SKM-1 treated with dmso at 0.1 percent for 144 hours (cell line): Measurements from ENCODE around the gene DNER.

Experiments used
- DNase-seq: peaks from one replicate; lab custom pipeline; 2025; ENCODE audit not compliant: unreplicated experiment; lab: John Stamatoyannopoulos, UW

DNER gene

DNA sequence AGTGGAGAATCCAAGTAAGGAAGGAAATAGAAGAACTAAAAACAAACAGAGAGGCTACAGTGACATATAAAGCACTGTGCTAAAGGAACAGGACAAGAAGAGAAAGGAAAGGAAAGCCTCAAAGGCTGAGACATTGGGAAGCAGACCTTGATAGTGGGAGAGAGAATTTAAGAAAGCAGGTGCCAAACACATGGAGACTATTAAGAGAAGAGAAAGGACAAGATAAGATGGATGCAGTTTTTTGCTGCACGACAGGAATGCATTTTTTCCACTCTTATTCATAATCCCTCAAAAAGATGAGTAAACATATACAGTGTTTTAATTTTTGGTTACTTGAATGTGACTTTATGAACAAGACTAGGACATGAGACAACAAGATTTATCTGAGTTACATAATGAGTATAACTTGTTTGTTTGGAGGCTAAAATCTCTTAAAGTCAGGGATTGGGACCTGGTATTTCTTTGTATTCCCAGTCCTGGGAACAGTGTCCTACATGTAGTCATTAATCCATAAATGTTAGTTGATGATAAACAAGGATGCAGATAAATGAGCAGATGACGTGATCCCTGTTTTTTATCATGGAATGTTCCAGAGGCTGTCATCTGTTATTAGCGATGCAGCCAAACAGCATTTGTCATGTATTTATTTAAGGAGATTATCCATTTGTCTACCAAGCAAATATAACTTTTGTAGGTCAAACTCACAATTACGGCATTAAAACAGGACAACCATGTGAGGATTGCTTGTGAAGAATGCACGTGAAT, 141.7 kb downstream of the DNER start:
- no peak for DNase-seq

DNA sequence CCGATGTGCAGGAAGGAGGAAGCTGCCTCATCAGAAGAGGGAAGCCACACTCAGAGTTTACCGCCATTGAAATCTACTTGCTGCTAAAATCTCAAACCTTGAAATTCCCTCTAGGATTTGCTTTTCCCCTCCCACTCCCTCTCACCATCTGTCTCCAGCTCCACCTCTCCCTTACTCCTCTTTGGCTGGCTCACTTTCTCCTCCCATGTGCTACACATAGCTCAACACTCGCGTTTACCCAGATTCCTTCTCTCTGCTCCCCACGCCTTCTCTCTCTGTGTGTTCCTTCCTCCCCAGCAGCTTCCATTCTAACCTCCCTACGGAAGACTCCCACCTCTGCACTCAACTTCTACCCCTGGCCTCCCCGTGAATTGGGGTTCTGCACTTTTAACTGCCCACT, 143.1 kb downstream of the DNER start:
- no peak for DNase-seq

GRCh38 chr2:229566370-229566769, 148.0 kb downstream of the DNER start:
- DNase-seq = no peak

- no peak for DNase-seq
Measured at GRCh38 chr2:229564300-229564907, 150.0 kb downstream of the DNER start.

DNA sequence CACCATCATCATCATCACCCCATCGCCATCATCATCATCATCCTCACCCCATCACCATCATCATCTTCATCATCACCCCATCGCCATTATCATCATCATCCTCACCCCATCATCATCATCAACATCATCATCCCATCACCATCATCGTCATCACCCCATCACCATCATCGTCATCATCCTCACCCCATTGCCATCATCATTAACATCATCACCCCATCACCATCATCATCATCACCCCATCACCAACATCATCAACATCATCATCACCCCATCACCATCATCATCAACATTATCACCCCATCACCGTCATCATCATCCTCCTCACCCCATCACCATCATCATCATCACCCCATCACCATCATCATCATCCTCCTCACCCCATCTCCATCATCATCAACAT, 151.0 kb downstream of the DNER start:
- no peak for DNase-seq

GRCh38 chr2:229562472-229563127, 151.8 kb downstream of the DNER start:
- DNase-seq = no peak

DNA sequence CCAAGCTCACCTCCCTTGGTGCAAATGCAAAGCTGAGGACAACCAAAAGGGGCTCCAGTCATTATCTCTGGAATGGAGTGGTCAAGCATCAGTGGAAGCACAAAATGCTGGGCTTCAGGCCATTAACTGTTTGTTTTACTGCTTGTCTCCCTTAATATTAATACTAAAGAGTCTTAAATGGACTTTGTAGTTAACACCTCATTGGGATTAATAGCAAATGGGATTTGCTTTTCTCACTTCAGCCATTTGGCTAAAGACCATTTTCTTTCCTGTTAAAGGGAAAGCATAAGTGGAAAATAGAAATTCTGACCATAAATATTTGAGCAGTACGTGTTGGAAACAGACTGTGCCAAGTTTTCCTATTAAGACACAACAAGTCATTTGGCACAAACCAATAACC, 154.4 kb downstream of the DNER start:
- DNase-seq = no peak

DNA sequence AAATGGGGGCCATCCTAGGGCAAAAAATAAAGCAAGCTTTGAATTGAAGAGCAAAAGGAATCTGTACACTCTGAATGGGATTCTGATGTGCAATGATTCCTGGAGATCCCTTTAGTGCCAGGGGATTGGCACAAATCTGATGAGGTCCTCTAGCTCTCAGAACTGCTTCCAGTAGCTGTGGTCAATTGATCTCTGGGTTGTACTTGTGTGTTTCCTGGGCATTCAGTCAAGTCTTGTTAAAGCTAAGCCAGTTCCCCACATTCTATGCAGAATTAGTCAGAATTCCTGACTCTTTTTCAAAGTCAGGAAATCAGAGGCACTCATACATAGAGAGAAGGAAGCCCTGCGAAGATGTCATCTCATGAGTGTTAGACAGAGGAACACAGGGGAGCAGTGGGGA, 161.3 kb downstream of the DNER start:
- DNase-seq = no peak

DNA sequence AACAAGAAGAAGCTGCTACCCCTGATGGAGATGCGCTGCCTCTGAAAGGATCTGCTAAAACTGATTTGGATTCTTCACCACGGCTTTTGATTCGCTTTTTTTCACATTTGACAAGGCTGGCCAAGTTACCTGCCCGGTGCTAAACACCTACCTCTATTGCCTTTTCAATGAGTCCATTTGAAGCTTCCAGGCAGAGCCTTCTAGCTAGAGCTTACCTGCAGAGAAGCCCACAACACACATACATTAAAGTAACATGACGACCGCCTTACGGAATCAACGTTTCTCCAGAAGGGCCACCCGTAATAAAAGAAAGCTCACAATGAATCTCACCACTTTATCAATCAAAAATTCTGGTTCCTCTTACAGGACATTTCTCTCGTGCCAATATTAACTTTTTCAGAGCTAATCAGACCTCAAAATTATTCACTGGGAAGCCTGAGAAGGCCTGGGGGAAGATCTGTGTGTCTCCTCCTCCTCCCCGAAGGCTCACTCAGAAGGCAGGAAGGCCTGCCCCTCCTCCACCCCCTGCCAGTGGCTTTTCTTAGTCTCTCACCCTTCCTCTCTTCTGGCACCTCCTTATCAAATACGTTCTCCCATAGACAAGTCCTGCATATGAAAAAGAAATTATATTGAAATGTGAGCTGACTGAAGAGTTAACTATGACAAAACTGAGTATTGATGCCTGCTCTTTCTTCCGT, 171.0 kb downstream of the DNER start:
- DNase-seq = no peak

GRCh38 chr2:229539628-229540027, 174.7 kb downstream of the DNER start:
- no peak for DNase-seq

- DNase-seq = no peak
Measured at GRCh38 chr2:229531594-229531993, 182.8 kb downstream of the DNER start.

DNA sequence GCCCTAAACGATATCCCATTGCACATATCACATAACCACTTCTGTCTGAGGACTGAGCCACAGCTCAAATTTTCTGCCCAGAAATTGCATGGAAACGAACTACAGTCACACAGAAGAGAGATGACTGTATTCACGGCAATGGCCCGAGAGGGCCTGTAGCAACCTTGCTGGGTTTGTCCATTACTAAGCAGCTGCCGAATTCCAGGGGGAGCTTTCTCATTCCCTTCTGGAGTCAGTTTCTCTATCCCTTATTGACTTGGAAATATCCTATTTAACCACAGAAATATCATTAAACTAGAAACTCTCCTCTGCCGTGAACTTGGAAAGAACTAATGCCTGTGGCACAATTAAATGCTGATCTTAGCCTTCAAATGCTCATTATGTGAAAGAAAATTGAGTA, 183.9 kb downstream of the DNER start:
- no peak for DNase-seq

- DNase-seq = no peak
Measured at GRCh38 chr2:229528846-229529245, 185.5 kb downstream of the DNER start.

DNA sequence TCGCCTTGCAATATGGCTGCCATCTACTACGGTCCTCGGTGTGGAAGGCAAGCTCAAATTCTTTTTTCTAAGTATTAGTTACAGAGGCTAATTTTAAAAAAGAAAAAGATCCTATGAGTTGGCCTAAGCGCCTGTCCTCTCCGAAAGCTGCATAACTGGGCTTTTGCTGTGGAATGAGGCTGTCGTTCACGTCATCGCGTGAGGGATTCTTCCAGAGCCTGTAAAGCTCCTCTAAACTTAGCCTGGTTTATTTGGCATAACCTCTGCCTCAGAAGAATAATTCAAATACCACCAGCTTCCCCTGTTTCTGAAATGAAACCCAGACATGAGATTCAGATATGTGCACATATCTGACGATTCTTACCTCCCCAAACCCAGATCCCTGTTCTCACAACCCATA, 187.4 kb downstream of the DNER start:
- DNase-seq = no peak

DNA sequence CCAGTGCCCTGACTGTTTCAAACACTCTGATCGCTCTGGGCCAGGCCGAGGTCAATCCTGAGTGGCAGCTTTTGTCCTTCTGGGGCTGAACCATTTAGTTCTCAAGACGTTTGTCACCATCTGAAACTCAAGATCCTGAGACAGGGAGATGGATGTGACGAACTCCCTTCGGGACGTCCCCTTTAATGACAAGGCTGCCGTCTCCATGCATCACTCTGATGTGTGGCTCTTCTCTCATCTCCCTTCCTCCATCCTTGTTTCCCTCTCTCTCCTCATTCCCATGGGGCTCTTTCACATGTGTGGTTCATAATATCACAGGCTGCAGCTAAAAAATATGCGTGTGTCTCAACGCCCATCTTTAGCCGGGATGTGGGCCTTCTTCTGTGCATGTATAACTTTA, 189.6 kb downstream of the DNER start:
- no peak for DNase-seq

DNA sequence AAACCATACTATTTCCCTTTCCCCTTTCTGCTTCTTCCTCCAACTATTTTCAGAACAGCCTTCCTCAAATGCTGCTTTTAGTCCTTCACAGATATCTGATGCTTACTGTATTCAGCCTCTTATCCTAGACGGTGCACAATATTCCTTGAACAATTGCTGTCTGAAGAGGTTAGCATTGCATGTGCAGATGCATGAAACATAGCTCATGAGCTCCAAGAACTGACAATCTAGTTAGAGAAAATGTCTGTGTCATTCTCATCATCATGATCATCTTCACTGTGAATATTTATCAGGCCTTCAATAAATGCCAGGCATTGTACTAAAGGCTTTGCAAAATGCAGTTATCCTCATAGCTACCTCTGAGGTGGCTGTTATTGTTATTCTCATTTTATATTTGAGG, 190.7 kb downstream of the DNER start:
- DNase-seq = no peak

DNA sequence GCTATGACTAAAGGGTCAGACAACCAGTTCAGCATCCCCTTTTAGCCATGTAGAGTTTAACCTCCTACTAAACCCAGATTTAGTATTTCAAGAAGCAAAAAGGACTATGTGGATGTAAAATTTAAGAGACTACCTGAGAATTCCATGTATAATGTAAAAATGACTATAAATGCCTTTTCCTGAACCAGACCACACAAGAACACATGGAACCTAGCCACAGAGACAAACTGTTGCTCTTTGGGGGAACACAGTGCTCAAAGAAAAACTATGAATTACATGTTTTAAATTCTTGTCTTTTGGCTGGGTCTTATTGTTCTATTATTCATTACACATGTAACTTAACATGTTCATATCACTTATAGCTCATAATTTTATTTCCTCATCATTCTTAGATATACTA, 192.8 kb downstream of the DNER start:
- no peak for DNase-seq

DNA sequence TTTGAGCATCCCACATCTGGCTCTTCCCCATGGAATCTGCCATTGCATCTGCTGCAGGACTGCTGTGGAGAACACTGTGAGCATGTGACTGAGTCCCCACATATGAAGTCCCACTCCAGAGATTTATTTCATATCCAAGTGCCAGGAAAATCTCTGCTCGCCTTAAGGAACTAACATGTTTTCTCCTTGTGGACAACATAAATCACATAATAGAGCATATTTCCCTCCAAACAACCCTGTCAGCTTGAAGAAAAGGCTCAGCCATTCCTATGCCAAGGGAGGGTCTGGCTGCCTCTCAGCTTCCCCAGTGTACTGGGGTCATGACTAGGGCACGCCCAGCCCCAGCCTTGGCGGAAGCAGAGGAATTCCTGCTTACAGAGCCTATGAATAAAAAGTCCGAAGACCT, 193.7 kb downstream of the DNER start:
- no peak for DNase-seq

DNA sequence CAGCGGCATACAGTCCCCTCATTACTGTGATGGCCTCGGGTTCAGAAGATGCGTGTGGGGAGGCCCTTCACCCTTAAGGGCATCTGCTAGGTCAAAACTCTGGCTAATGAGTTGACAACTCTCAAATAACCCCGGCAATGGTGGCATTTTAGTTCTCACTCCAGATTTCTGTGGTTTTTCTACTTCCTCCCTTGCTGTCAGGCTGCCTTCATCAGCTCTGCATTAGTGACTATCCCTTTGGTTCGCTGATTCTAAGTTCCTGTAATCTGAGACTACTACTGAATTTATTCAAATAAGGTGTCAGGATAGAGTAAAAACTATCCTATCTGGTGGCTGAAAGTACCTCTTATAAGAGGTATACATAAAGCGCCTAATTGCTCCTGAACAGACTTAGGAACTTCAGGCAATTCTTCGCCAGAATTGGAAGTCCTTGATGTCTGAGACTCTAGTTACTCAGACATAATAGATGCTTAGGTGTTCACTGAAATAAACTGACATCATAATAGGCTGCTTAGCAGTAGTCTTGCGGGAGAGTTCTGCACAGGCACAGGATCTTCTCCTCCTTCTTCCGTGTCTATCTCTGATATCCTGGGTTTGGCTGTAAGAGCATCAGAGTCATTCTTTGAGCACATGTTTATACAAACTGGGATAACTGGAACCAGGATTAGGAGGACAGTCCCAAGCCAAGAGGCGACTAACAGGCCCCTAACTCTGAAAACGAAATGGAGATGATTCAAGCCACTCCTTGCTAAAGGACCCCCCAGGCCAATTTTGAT, 194.5 kb downstream of the DNER start:
- DNase-seq = peak; percentile 18

GRCh38 chr2:229514273-229514895, 200.0 kb downstream of the DNER start:
- no peak for DNase-seq

- no peak for DNase-seq
Measured at GRCh38 chr2:229511524-229511923, 202.8 kb downstream of the DNER start.
